Thoracic aorta (tissue), 2 donors: Measurements from ENCODE around the gene KRT6B. TPM values are rescaled to one million over a fixed set of nuclear protein-coding genes. Genes with fewer than 3 reads are reported as not detected.

Experiments
- ATAC-seq: fragments of 150-250 bp; one replicate; pipeline ENCODE4 v1.8.0; 2017; ENCODE audit warnings: low read depth; ENCODE audit not compliant: insufficient number of reproducible peaks, low FRiP score
- DNase-seq: peaks from one replicate; pipeline ENCODE4 v3.0.0-alpha.2; 2020; ENCODE audit warnings: low spot score
- H3K27ac ChIP-seq, 2 donors: fragments of 200-600 bp; sonication (generic); 1 replicate in 1 of 2; 2 replicates in 1 of 2; pipeline ENCODE4 v1.5.1; 2016; ENCODE audit warnings: mild to moderate bottlenecking in 2 of 2, moderate library complexity in 2 of 2
- H3K27me3 ChIP-seq: fragments of 200-600 bp; sonication (generic); replicated peaks from 2 replicates; pipeline ENCODE4 v1.6.0; 2016; ENCODE audit warnings: mild to moderate bottlenecking; ENCODE audit not compliant: insufficient read depth
- H3K36me3 ChIP-seq: fragments of 200-600 bp; sonication (generic); one replicate; pipeline ENCODE4 v1.5.1; 2016
- H3K4me1 ChIP-seq, 2 donors: fragments of 200-600 bp; sonication (generic); 1 replicate in 1 of 2; 2 replicates in 1 of 2; pipeline versions ENCODE4 v1.5.1 to v1.6.0; 2016; ENCODE audit warnings: low read depth in 2 of 2, mild to moderate bottlenecking in 1 of 2; ENCODE audit not compliant: control insufficient read depth in 1 of 2
- H3K4me3 ChIP-seq: fragments of 200-600 bp; sonication (generic); 2 replicates; pipeline ENCODE4 v1.5.1; 2016; ENCODE audit warnings: mild to moderate bottlenecking
- H3K9me3 ChIP-seq: fragments of 200-600 bp; sonication (generic); 2 replicates; pipeline ENCODE4 v1.5.1; 2016
- total RNA-seq, 2 donors: library from RNA; depleted of rRNA; stranded (reverse); fragments of >200 nt; gene quantifications; one replicate each; pipeline versions ENCODE4 v1.1.0 to v1.2.3, GENCODE V29; 2016
- TF ChIP-seq, protein P1 (sequence below): fragments of 200-600 bp; sonication (generic); IDR thresholded peaks from one replicate; pipeline ENCODE4 v1.5.1; 2019; ENCODE audit warnings: antibody characterized with exemption

The KRT6B gene
- total RNA-seq, 2 donors from 2014 or later: 0.41 TPM; not detected in 1

DNA sequence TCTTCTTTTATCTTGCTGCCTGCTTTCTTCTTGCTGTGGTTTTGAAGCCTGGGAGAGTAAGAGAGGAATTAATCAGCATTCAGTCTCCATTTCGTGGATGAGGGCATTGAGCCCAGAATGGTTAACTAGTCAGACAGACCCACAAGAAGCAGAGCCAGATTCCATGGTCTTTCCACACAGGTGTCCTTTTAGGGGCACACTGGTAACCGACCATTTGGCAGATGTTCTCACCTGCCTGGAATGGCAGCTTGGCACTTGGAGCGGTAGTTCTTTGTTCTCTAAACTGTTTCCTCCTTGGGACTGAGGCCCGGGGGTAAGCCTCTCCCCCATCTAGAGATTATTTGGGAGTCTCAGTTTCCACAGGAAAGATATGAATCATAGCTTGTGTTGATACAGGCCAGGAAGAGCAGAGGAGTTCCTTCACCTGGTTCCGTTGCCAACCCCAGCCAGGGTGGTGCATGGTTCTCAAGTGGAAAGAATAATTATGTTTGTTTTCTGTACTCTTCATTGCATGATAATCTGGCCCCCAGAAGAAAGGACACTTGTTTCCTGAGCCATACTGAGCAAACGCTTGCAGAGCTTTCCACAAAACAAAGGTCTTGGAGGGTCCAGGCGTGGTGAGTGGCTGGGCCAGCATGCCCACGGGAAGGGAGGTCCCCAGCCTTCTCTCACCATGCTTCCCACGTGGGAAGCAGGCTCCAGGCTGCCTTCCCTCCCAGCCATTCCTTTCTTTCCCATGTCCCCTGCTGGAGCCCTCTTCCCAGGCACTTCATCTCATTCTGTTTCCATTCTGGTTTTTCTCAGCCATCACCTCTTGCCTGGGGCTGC, 15.7 kb downstream of the KRT6B start:
- DNase-seq (no peak), ATAC-seq (no peak)
- Histone ChIP-seq H3K4me3 (no peak overlapping the region), H3K36me3 (no peaks in the 10 kb centered on the region), H3K9me3 (no peaks in the 10 kb centered on the region), H3K4me1 (no peaks in the 10 kb centered on the region), H3K27ac (no peak overlapping the region), H3K27me3 (no peaks in the 10 kb centered on the region)
- TF ChIP-seq, protein P1, sequence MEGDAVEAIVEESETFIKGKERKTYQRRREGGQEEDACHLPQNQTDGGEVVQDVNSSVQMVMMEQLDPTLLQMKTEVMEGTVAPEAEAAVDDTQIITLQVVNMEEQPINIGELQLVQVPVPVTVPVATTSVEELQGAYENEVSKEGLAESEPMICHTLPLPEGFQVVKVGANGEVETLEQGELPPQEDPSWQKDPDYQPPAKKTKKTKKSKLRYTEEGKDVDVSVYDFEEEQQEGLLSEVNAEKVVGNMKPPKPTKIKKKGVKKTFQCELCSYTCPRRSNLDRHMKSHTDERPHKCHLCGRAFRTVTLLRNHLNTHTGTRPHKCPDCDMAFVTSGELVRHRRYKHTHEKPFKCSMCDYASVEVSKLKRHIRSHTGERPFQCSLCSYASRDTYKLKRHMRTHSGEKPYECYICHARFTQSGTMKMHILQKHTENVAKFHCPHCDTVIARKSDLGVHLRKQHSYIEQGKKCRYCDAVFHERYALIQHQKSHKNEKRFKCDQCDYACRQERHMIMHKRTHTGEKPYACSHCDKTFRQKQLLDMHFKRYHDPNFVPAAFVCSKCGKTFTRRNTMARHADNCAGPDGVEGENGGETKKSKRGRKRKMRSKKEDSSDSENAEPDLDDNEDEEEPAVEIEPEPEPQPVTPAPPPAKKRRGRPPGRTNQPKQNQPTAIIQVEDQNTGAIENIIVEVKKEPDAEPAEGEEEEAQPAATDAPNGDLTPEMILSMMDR: no peak

DNA sequence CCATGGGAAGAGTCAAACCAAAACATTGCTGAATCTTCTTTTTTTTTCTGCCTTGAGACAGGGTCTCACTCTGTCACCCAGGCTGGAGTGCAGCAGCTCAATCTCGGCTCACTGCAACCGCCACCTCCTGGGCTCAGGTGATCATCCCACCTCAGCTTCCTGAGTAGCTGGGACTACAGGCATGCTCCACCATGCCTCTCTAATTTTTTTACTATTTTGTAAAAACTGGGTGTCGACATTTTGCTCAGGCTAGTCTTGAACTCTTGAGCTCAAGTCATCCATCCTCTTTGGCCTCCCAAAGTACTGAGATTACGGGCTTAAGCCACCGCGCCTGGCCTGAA, 16.3 kb downstream of the KRT6B start:
- no peak for DNase-seq
- Histone ChIP-seq H3K27me3 (no peaks in the 10 kb centered on the region), H3K27ac (no peak overlapping the region), H3K9me3 (no peaks in the 10 kb centered on the region), H3K36me3 (no peaks in the 10 kb centered on the region), H3K4me1 (no peaks in the 10 kb centered on the region), H3K4me3 (no peak overlapping the region)
- TF ChIP-seq, protein P1: no peak
- ATAC-seq: no peak

DNA sequence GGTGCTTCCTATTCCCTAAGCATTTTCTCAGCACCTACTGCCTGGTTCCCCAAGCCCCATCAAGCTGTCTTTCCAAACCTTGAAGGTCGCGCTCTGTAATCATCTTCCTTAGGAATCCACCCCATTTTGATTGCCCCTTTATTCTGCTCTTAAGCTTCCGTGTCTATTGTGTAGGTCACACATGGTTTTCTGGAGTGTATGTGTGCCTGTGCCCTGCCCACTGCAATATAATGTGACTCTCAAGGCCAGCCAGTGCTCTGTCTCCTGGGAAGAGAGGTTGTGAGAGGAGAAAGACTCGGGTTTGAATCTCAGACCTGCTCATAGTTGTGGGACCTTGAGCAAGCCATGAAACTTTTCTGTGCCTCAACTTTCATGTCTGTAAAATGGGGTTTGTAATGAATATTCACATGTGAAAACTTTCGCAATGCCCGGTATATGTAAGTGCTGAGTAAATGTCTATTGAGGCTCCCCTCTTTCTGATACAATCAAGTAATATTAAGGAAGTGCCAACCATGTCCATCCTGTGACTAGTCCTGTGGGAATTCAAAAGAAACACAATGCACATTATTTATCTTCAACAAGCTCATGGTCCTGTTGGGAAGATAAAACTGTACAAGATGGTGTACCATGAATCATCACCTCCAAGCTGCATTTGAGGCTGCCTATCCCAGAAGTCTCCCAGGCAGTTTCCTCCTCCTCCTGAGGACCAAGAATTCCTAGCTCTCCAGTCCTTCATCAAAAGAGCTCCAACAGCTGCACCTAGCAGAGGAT, 17.0 kb downstream of the KRT6B start:
- H3K9me3 ChIP-seq: no peaks in the 10 kb centered on the region
- no peaks in the 10 kb centered on the region for H3K27me3 ChIP-seq
- H3K4me1 ChIP-seq: no peaks in the 10 kb centered on the region
- no peaks in the 10 kb centered on the region for H3K36me3 ChIP-seq
- TF ChIP-seq, protein P1: no peak
- DNase-seq: no peak
- H3K27ac ChIP-seq: no peak overlapping the region
- no peak for ATAC-seq
- no peak overlapping the region for H3K4me3 ChIP-seq

GRCh38 chr12:52434081-52434733, 17.7 kb downstream of the KRT6B start, which contains the start of gene KRT75:
KRT75 (minus strand) TSS chr12:52434371; CDS start chr12:52434304, 67 bp downstream.
- H3K36me3 ChIP-seq: no peaks in the 10 kb centered on the region
- no peaks in the 10 kb centered on the region for H3K4me1 ChIP-seq
- TF ChIP-seq, protein P1: no peak
- DNase-seq (no peak), ATAC-seq (no peak)
- no peak within 1 kb of the TSS for H3K27ac ChIP-seq
- H3K4me3 ChIP-seq: no peak within 1 kb of the TSS
- no peaks in the 10 kb centered on the region for H3K27me3 ChIP-seq
- no peaks in the 10 kb centered on the region for H3K9me3 ChIP-seq

- H3K36me3 ChIP-seq: no peaks in the 10 kb centered on the region
- TF ChIP-seq, protein P1: no peak
- H3K4me3 ChIP-seq: no peak overlapping the region
- H3K27ac ChIP-seq: no peak overlapping the region
- ATAC-seq (no peak), DNase-seq (no peak)
- H3K9me3 ChIP-seq: no peaks in the 10 kb centered on the region
- H3K27me3 ChIP-seq: no peaks in the 10 kb centered on the region
- no peaks in the 10 kb centered on the region for H3K4me1 ChIP-seq
These were observed 18.4 kb downstream of the KRT6B start for GRCh38 chr12:52433501-52434080.
